Activated CD4-positive, alpha-beta T cell treated with anti-CD3 and anti-CD28 coated beads, Interleukin-2, Interleukin-4, amounts not matched to agents 100 ng/mL and 50 ng/mL, durations not matched to agents 16 hours and 8 hours (primary cell): ENCODE results near the gene KCTD5.
A peak's percentile ranks its signal among the peaks of the same experiment; 100 is the strongest.
"Not testable (repeated sequence)": the region's sequence is repeated elsewhere in the genome, so short reads cannot be mapped to it uniquely, and the experiment has no call there.

Experiments
- DNase-seq: peaks from one replicate; pipeline ENCODE4 v3.0.0-alpha.2; 2020; ENCODE audit warnings: low spot score

The KCTD5 gene

GRCh38 chr16:2682209-2683021 is at the start of gene KCTD5:
KCTD5 (plus strand) TSS chr16:2682523; CDS start chr16:2682549, 26 bp downstream.
- peak; percentile 98 for DNase-seq

DNA sequence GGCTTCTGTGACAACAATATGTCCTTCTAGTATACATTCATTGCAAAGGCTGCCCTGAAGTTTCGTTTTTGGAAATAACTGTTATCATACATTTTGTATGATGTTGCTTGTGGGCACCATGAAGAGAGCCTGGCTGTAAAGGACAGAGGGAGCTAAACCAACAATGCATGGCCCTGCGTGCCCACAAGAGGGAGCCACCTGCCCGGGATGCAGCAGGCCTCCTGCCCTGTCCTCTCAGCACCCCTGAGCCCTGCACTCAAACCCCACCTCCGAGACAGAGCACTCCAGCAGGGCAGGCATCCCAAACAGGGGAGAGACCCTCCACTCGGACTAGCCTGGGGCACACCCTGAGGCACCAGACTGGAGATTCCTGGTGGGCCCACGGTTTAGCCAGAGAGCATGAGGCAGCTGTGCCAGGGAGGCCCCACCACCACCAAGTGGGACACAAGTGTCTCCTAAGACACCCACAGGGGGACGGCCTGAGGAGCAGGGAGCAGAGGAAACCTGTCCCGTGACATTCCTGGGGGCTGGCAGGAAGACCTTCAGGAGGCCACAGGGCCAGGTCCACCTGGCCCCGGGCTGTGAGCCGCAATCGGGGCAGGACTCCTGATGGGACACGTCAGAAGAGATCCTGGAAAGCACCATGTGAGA is 43.1 kb upstream of the KCTD5 start:
- peak; percentile 44 for DNase-seq

DNA sequence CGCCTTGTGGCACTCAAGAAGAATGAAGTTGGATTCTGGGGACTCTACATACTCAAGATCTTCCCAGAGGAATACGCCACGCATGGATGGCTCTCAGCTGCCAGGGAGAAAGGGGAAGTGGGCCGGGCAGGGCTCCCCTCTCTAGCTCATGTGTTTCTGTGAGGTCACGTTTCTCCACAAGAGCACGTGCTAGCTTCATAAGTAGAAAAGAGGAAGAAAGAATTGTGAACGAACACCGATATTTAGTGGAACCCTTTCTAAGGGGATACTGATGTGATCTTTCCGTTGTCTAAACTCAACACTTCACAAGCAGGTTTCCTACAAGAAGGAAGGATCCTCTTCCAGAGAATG is 42.6 kb upstream of the KCTD5 start:
- not testable (repeated sequence) for DNase-seq

GRCh38 chr16:2642561-2642960 is 39.8 kb upstream of the KCTD5 start:
- DNase-seq: not testable (repeated sequence)

GRCh38 chr16:2644754-2645453 is 37.4 kb upstream of the KCTD5 start:
- DNase-seq: not testable (repeated sequence)

DNA sequence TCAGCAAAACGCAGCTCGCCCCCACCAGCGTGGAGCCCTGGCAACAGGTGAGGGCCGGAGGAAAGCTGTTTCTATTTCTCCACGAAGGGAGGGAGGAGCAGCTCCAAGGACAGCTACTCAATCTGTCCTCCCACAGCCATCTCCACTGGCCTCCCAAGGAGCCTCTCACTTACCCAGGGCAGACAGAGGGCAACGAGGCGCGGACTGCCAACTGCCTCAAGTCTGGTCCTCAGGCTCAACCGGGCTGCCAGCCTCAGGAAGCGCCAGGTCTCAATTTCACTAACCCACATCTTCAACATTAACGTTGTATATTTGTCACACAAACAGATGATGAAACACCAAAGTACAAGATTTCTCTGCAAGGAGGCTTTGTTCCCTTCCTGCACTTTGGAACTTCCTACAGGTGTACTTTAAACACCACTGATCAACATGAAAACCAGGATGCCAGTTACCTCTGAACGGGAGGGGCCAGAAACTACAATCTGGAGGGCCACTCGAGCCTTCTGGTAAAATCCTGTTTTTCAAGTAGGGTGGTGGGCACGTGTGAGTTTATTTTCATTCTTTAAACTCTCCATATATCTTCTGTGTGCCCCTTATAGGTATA is 31.0 kb upstream of the KCTD5 start:
- not testable (repeated sequence) for DNase-seq

DNA sequence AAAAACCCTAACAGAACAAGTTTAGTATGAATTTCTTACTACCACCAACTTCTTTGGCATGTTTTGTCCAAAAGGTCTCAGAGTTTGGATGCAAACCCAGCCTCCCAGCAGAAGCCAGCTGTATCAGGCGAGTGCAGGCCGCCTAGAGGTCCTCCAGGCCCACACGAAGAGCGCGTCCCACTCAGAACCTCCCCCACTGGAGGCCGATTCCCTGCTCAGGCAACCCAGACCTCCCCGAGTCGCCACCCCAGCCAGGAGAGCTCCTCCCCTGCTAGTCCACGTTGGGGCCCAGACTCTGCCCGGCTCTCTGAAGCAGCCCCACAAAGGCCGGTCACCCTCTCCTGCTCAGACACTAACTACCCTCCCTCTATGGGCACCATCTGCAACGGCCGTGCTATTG is 28.4 kb upstream of the KCTD5 start:
- DNase-seq: not testable (repeated sequence)

- DNase-seq: not testable (repeated sequence)
Observed at GRCh38 chr16:2654949-2655348, 27.4 kb upstream of the KCTD5 start.

DNA sequence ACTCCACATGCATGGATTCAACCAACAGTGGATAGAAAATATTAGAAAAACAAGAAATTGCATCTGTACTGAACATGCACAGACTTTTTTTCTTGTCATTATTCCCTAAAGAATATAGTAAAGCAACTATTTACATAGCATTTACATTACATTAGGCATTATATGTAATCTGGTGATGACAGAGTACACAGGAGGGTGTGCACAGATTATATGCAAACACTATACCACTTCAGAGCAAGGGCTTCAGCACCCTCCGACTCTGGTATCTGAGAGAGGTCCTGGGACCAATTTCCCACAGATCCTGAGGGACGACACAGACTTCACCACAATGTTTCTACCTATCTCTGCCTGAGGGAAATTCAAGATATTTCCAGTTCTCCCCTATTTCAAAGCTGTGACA is 25.3 kb upstream of the KCTD5 start:
- DNase-seq: no peak

DNA sequence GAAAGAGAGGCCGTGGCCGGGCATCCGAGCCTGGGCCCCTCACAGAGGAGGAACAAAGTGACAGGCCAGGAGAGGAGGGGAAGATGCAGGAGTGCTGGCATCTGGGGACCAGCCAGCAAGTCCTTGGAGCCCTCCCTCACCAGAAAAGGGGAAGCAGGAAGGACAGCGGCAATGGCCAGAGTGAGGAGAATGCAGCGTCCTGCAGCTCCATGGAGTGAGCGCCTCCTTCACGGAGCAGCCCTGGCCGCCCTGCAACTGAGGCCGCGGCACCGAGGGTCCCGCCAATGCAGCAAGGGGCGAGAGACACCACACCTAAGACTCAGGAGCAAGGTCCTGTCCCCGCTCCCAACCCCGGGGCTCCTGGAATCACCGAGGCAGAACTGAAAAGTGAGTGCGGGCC is 24.5 kb upstream of the KCTD5 start:
- not testable (repeated sequence) for DNase-seq

GRCh38 chr16:2659560-2659959 is 22.8 kb upstream of the KCTD5 start:
- not testable (repeated sequence) for DNase-seq

GRCh38 chr16:2660014-2660662 is 22.2 kb upstream of the KCTD5 start:
- DNase-seq: not testable (repeated sequence)

GRCh38 chr16:2660755-2661373 is 21.5 kb upstream of the KCTD5 start:
- DNase-seq: not testable (repeated sequence)

- DNase-seq: peak; percentile 73
Observed at GRCh38 chr16:2663553-2664546, 18.5 kb upstream of the KCTD5 start.

DNA sequence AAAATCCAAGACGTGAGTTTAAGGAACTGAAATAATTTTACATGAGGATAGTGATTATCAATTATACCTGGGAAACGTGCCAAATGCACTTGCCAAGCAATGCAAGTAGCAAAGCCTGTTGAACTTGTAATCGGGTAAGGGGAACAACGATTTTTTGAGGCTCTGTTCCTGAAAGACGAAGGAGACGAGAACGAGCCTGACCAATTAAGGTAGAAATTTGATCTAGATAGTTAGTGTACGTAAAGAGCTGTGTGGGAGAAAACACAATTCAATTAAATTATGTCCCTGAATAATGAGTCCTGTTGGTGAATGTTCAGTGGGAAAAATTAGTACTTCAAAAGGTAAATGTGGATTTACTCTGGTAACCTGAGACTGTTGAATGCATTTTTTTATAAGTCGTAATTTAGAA is 17.7 kb upstream of the KCTD5 start:
- no peak for DNase-seq

GRCh38 chr16:2666671-2667070 is 15.7 kb upstream of the KCTD5 start:
- not testable (repeated sequence) for DNase-seq

DNA sequence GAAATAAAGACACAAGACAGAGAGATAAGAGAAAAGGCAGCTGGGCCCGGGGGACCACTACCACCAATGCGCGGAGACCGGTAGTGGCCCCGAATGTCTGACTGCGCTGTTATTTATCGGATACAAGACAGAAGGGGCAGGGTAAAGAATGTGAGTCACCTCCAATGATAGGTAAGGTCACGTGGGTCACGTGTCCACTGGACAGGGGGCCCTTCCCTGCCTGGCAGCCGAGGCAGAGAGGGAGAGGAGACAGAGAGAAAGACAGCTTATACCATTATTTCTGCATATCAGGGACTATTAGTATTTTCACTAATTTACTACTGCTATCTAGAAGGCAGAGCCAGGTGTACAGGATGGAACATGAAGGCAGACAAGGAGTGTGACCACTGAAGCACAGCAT is 12.7 kb upstream of the KCTD5 start:
- not testable (repeated sequence) for DNase-seq

- DNase-seq: peak; percentile 73
Observed at GRCh38 chr16:2670017-2670416, 12.3 kb upstream of the KCTD5 start.

GRCh38 chr16:2671193-2671592 is 11.1 kb upstream of the KCTD5 start:
- not testable (repeated sequence) for DNase-seq

DNA sequence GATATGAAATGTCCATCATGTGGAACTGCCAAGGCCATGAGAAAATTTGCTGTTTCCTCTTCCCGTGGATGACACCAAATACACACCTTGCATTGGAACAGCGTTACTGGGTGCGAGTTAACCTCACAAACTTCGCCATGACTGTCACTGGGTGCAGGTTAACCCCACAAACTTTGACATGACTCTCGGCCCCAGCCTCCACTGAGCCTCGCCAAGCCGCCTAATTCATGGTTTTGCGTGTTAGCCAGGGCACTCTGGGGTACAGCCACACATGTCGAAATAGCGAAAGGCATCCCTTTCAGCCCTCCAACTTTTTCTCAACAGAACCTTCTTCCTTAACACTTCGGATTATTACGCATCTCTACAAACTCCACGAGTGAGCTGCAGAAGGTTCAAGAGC is 10.6 kb upstream of the KCTD5 start:
- DNase-seq: no peak
